Epithelial cell of prostate (primary cell): ENCODE measurements around the gene ACKR1.

Experiments
- DNase-seq: peaks from one replicate; pipeline ENCODE4 v3.0.0-alpha.2; 2011; ENCODE audit warnings: low read depth, low spot score
- H3K27ac ChIP-seq: fragments of 450-650 bp; 2 replicates; pipeline ENCODE4 v1.5.1; 2017; ENCODE audit warnings: mild to moderate bottlenecking

Gene ACKR1

DNA sequence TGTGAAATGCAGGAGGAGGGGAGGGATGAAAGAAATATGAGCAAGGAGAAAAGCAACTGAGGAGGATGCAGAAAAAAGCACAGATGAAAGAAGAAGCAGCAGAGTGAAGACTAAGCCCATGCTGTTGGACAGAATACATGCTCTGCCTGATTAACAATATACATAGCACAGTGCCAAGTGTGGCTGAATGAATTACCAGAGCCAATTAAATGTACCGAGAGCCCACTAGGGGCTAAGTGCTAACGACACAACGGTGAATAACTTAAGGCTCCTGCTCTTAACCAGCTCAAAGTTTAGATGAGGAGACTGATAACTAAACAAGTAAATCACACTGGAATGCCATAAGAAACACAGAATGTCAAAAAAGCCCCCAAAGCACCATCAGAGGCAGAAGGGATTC, 17.6 kb upstream of the ACKR1 start:
- no peak overlapping the region for H3K27ac ChIP-seq

DNA sequence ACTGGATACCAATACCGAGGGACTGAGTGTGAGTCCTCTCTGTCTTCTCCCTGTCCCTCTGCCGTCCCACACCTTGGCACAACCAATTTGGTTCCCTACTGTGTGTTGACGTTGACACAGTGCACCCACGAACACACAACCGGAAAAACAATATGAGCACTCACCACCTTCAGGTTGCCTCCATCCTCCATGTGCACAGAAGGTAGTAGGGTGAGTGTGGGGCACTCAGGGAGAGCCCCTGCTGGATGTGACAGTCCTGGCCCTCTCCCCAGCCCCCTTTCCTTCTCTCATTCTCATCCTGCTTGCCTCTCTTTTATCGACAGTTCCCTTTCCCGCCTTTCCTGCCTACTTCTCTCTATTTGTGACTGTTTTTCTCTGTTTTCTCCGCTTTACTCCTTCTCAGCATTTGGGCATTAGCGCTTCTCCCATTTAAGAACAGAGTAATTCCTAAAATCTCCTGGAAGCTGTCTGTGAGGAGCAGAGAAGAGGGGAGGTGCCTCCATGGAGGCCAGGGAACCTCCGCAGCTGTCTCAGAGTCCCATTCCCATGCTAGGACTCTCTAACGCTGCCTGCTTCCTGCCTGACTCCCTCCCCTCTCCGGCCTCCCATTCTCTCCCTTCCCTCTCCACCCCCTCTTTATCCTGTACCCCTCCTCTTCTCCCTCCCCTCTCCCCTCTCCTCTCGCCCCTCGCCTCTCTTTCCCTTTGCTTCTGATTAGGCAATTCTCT, 16.9 kb upstream of the ACKR1 start:
- no peak overlapping the region for H3K27ac ChIP-seq
- no peak for DNase-seq

More for the DNA sequence above, 17.6 kb upstream of the ACKR1 start:
- DNase-seq = no peak

DNA sequence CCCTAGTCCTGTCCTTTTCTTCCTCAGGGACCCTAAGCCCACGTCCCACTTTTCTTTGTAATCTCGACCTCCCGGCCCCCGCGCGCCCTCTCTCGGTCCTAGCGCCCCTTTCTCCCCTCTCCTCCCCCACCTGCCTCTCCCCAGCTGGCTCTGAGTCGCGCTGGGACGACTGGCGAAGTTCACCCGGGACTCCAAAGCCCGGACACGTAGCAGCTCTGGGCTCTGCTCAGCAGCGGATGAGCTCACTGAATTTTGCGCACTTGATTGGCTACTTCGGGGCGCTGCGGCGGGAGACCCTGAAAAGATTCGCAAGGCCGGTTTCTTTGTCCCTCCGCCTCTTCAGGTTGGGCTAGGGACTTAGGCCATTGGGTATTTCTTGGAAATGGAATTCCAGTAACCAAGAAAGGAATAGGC, 16.3 kb upstream of the ACKR1 start:
- DNase-seq = no peak
- no peak overlapping the region for H3K27ac ChIP-seq

DNA sequence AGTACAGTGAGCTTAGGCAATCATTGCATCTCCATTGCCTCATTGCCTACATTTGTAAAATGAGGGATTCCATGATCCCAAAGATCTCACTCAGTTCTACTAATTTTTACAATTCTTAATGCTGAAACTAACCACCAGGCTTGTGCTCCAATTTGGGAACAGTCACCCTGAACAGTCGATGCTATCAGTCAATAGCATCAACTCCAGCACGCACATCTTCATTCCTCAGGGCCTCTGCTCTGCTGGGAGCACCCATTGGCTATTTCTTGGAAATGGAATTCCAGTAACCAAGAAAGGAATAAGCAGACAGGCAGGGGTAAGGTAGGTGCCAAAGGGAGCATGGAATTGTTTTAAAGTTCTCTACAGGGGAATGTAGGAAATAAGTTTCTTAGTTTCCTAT, 14.2 kb upstream of the ACKR1 start:
- DNase-seq = no peak
- no peak overlapping the region for H3K27ac ChIP-seq

DNA sequence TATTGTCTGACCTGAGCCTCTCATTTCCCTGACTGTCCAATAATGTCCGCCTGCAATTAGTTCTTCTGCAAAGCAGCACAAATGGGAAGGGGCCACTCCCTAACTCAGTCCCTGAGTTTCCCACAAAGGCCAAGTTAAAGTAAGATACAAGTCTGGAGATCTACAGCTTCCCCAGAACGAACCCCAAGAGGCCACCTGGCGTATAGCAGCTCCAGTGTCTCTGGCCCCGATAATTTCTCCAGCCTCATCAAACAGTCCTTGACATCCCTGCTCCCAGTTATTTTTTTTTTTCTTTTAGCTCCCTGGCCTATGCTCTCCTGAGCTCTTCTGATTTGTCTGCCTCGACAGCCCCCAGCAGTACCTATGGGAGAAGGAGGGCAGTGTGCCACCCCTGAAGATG, 8.1 kb upstream of the ACKR1 start:
- no peak for DNase-seq
- no peak overlapping the region for H3K27ac ChIP-seq

DNA sequence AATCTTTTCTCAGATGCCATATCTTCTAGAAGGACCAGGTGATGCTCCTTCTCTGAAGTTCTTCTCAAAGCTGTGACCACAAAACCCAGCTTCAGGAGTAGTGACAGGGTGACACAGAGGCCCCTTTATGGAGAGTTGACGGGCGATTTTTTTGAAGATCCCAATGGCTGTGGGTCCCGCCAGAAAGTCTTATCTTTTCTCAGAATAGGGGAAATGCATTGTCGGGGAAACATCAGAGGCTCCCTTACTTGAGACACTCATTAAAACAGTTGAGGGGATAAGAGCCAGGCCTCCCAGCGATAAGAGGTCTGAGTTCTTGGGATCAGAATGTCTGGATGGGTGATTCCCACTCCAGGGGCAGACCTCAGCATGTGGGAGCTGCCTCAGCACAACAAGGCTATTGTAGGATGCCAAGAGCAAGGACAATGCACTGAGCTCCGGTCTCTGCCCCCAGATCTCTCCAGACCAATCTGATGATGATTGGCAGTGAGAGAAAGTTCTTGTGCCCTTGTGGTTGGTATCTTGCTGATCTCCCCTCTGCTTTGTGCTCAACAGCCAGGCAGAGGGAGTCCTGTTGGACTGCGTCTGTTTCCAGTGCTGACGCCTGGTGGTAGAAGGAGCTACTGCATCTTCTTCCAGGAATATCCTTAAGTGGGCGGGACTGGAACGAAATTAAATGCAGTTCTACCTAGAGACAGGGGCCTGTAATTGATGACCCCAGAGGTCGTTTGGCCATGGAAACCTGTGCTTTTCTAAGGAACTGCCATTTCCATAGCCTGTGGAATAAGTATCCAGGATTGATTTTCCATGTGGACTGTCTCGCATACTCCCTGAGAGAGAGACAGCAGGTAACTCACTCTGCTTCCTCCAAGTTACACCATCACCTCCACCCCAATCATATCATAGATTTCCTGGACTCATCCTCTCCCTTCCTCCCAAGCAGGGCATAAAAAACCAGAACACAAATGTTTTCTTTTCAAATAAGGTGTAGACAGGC, 6.8 kb upstream of the ACKR1 start:
- DNase-seq = peak; percentile 6
- no peak overlapping the region for H3K27ac ChIP-seq

DNA sequence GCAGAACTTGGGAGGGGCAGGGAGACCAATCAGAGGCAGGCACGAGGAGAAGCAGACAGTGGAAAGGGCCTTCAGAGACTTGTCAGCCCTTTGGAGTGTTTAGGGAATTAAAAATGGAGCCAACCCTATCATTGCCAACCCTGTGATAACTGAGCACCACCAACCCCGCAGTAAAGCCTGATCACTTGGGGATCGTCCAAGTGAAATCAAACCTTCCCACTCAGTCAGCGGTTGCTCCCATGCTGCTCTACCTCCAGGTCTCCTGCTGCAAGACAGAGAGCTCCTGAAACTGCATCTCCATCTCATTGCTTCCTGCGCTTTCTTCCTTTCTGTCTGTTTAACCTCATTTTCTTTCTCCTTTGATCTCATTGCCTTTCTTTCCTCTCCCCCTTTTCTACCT, 4.8 kb upstream of the ACKR1 start:
- H3K27ac ChIP-seq = no peak overlapping the region
- DNase-seq = no peak

DNA sequence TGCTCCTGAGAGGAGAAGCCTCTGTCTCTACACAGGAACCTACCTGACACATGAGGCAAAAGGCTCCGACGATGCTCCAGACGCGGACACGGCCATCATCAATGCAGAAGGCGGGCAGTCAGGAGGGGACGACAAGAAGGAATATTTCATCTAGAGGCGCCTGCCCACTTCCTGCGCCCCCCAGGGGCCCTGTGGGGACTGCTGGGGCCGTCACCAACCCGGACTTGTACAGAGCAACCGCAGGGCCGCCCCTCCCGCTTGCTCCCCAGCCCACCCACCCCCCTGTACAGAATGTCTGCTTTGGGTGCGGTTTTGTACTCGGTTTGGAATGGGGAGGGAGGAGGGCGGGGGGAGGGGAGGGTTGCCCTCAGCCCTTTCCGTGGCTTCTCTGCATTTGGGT, 3.9 kb upstream of the ACKR1 start:
- no peak for DNase-seq
- H3K27ac ChIP-seq = no peak overlapping the region

DNA sequence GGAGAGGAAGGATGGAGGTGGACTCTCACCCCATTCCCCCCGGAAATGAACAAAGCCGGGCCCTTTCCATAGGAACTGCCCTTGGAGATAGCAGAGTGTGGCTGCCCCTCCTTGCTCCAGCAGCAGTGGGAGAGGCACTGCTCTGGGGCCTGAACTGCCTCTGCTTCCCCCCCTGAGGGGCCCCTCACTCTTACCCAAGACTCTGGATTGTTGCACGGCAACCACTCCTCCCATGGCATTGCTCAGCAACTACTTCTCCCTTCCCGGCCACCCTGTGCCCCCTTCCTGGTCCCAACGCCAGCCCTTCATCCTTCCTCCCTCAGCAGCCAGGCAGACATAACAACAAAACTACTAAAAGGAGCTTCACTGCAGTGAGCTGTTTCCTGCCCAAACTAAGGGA, 3.0 kb upstream of the ACKR1 start:
- DNase-seq = no peak
- no peak overlapping the region for H3K27ac ChIP-seq

DNA sequence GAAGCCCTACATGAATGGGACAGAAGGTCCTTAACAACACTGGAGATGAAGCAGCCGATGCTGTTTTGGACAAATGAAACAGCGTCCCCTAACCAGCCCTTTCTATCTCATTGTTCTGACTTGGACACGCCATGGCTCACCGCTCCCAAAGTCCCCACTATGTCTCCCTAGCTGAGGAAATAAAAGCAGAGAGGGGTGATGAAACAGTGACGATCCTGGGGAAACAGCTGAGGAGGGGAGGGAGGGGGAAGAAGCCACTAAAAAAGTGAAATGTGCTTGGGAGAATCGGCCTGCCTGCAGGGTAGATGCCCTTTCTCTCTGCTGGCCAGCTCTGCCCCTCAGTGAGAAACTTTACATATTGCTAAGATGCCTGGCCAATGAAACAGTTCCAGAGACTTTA, 1.1 kb upstream of the ACKR1 start:
- DNase-seq = no peak
- no peak overlapping the region for H3K27ac ChIP-seq

DNA sequence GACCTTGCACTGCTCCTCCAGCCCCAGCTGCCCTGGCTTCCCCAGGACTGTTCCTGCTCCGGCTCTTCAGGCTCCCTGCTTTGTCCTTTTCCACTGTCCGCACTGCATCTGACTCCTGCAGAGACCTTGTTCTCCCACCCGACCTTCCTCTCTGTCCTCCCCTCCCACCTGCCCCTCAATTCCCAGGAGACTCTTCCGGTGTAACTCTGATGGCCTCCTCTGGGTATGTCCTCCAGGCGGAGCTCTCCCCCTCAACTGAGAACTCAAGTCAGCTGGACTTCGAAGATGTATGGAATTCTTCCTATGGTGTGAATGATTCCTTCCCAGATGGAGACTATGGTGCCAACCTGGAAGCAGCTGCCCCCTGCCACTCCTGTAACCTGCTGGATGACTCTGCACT, 550 bp downstream of the ACKR1 start:
- H3K27ac ChIP-seq = no peak overlapping the region
- DNase-seq = no peak

DNA sequence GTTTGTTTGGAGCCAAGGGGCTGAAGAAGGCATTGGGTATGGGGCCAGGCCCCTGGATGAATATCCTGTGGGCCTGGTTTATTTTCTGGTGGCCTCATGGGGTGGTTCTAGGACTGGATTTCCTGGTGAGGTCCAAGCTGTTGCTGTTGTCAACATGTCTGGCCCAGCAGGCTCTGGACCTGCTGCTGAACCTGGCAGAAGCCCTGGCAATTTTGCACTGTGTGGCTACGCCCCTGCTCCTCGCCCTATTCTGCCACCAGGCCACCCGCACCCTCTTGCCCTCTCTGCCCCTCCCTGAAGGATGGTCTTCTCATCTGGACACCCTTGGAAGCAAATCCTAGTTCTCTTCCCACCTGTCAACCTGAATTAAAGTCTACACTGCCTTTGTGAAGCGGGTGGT, 1.4 kb downstream of the ACKR1 start:
- no peak overlapping the region for H3K27ac ChIP-seq
- no peak for DNase-seq

DNA sequence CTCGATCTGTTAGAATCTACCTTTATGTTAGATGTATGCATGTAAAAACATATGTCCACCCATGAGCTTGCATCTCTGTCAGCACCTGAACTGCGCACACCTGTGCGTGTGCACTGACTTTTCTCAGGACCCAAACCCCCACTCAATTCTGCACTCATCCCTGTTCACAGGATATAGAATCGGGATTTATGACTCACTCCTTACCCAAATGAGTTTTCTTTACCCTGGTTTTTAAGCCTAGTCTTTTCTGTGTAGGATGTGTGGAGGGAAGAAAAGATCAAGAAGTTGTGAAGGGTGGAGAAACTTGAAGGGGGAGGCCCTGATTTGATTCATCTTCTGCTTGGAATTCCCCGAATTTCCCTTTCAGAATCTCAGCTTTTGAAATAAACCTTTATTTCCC, 2.4 kb downstream of the ACKR1 start:
- H3K27ac ChIP-seq = no peak overlapping the region
- DNase-seq = no peak

DNA sequence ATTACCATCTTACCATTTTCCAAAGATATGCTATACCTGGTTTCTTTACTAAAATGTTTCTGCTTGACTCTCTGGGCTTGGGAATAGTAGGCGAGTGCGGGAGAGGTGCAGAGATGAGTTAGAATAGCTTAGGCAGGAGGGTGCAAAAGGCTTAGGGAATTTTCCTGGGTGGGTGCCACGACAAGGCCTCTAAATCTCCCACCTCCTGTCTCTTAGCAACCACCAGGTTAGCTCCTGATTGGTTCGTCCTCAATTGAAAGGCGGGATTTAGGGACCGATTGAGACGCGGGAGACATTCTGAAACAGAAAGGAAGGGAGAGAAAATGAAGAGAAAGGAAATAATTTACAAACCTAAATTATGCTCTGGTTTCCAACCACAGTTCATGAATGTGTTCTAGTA, 3.1 kb downstream of the ACKR1 start:
- DNase-seq = no peak
- H3K27ac ChIP-seq = no peak overlapping the region

DNA sequence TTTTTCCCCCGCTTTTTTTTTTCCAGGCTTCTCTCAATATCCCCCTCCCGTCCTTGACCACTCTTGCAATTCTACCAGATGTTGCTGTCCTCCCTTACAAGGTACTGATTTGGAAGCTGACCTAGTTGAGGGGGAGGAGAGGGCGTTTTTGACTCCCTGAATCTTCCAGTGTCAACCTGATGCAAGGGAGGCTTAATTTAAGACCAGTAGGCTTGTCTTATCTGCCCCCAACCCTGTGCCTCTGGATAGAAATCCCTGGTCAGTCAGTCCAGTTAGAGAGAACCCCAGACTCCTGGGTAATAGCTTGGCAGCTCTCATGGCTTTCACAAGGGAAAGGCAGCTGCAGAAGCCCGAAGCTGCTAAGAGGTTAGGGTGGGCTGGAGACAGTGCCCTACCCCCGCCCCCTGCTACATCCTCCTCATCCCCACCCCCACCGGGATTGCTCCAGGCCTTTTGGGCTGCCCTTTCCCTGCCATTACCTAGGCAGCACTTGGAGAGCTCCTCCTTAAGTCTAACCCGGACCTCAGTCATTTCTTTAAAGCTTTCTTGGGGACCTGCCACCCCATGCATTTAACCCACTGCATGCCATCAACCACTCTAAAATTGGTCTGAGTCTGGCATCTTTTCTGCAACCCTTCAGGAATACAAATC, 3.6 kb downstream of the ACKR1 start:
- no peak overlapping the region for H3K27ac ChIP-seq
- DNase-seq = no peak

DNA sequence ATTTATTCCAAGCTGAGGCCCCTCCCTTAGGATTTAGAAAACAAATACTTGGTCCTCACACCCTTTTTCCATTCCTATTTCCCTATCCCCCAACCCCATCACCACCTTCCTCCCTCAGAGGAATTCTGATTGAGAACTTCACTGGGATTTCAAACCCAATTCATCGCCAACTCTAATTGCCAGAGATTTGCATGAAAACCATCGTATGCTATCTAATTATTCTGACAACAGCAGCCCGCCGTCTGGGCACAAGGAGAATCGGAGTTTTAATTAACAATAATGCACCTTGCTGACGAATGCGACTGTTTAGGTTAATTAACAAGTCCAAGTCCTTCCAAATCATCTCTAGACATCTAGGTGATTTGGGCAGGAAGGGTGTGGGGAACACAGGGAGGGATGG, 4.4 kb downstream of the ACKR1 start:
- DNase-seq = no peak

DNA sequence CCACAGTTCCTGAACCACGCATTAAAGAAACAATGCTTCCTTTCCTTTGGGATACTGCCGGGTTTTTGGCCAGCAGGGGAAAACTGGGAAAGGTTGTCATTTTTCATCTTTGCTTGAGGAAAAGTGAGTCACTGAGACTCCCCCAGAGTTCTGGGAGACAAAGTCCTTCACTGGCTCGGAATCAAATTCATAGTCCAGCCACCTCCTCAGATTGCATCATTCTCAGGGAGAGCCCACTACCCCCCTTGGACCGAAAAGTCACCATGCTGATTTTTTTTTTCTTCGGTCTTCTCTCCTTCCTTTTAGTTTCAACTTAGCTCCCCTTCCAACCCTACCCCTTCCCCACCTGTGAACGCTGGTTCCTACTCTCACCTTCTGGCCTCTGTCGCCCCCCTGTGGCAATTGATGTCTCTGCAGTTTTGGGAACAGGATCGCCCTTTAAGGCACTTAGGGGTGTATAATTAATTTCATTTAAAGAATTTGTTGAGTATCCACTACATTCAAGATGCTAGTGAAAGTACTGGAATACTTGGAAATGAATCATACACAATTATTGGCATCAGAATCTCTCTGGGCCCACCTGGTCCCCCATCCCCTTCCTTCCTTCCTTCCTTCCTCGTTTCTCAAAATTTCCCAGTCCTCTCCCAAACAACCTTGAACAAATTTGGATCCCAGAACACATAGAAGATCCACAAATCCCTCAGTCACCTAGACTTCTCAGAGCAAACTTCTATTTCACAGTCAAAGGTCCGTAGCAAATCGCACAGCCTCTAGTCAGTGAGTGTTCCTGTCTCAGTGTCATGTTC, 6.9 kb downstream of the ACKR1 start:
- no peak overlapping the region for H3K27ac ChIP-seq
- no peak for DNase-seq

More for the DNA sequence above, 4.4 kb downstream of the ACKR1 start:
- no peak overlapping the region for H3K27ac ChIP-seq

DNA sequence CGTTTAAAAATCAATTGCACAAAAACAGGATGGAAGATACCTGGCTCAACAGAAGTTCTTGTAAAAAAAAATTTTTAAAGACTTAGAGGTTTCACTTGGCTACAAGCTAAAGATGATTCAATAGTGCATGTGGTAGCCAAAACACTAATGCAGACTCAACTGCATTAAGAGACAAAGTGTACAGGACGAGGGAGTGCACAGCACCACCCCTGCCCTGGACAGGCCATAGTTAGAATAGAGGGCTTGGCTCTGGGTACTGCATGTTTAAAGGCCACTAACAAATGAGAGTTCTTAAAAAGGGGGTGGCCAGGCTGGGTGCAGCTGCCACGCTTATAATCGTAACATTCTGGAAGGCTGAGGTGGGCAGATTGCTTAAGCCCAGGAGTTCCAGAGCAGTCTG, 7.9 kb downstream of the ACKR1 start:
- no peak overlapping the region for H3K27ac ChIP-seq
- no peak for DNase-seq

DNA sequence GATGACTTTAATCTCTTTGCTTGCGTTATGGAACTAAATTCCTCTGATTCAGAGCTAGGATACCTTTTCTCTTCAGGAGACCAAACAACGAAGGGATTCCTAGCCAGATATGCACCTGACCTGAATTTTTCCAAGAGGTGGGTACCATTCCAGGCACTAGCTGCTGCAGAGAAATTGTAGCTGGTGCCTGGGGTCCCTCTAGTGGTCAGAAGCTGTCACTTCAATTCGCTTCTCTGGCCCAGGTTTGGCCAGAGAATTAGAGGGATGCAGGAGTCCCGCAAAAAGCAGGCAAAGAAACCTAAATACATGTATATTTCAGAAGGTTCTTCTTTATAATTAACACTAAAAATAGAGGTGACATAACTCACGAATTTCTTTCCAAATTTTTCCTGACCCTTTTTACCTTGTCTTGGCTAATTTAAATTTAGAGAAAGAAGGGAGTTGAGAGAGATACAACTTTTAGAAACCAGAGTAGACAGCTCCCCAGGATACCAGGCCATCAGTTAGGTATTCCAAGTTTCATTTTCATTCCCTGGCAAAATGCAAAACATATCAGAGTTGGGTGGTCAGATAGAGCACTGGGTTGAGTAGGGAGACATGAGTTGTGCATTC, 9.6 kb downstream of the ACKR1 start:
- no peak overlapping the region for H3K27ac ChIP-seq
- DNase-seq = no peak
